HepG2 (cell line): ENCODE data around the gene TTC8. TPM values are rescaled to one million over a fixed set of nuclear protein-coding genes. Genes with fewer than 3 reads are reported as not detected.

Experiments used
- ATAC-seq: fragments of 200-7000 bp; cut with Tn5 transposase; 3 replicates; pipeline ENCODE4 v1.9.1; 2020; ENCODE audit warnings: mild to moderate bottlenecking, moderate library complexity
- BruUV-seq: library from RNA; stranded (reverse); fragments of 400-500 nt; replicated peaks from 2 replicates; lab custom pipeline; 2021; lab: Mats Ljungman, UMichigan
- CTCF ChIA-PET: fragments of 300-600 bp; formaldehyde crosslinking; extraction: SDS; loops from one replicate; lab custom pipeline; 2021; ENCODE audit warnings: low total read pairs, inconsistent platforms, low intra/inter-chr PET ratio; lab: Yijun Ruan, JAX
- POLR2A ChIA-PET: fragments of 350-600 bp; sonication (Branson Sonifier 250); formaldehyde crosslinking; loops from one replicate; lab custom pipeline; 2020; ENCODE audit warnings: antibody characterized with exemption, inconsistent platforms; lab: Yijun Ruan, JAX
- DNase-seq: peaks from one replicate; pipeline ENCODE4 v3.0.0-alpha.2; 2015; ENCODE audit warnings: low spot score
- FAIRE-seq: peaks from 3 replicates; lab custom pipeline; 2011; peaks lifted over from hg19 to GRCh38; lab: Jason Lieb, UNC
- H2AFZ ChIP-seq: one replicate; pipeline ENCODE4 v1.6.1; 2011; ENCODE audit warnings: low read length, inconsistent platforms
- H3K27ac ChIP-seq: fragments of 300-600 bp; 3 replicates; pipeline ENCODE4 v1.8.0; 2011; ENCODE audit warnings: mixed run types, mild to moderate bottlenecking, mixed read lengths, low read length, inconsistent platforms; ENCODE audit not compliant: insufficient read depth; ENCODE audit errors: extremely low read length
- H3K27me3 ChIP-seq, 2 experiments: fragments of 200-600 bp in 1 of 2; 2 replicates in 1 of 2; 3 replicates in 1 of 2; pipeline versions ENCODE4 v1.6.0 to v1.8.0; 2011; ENCODE audit warnings: low read length in 2 of 2, mild to moderate bottlenecking in 2 of 2, moderate library complexity in 2 of 2, inconsistent platforms in 1 of 2; ENCODE audit not compliant: insufficient read depth in 2 of 2, control insufficient read depth in 1 of 2
- H3K36me3 ChIP-seq, 2 experiments: fragments of 200-600 bp in 1 of 2; replicated peaks in 1 of 2; 2 replicates in 1 of 2; 3 replicates in 1 of 2; pipeline versions ENCODE4 v1.5.1 to v1.8.0; 2011; ENCODE audit warnings: low read length in 2 of 2, inconsistent platforms in 1 of 2; ENCODE audit not compliant: insufficient read depth in 2 of 2, control insufficient read depth in 1 of 2
- H3K4me1 ChIP-seq: 2 replicates; pipeline ENCODE4 v1.5.1; 2012; ENCODE audit warnings: low read length, inconsistent platforms; ENCODE audit not compliant: insufficient read depth
- H3K4me2 ChIP-seq: 2 replicates; pipeline ENCODE4 v1.6.0; 2011; ENCODE audit warnings: low read depth, low read length, inconsistent platforms
- H3K4me3 ChIP-seq, 3 experiments: fragments of 200-600 bp in 1 of 3; sonication (generic), shearing (Covaris generic) in 1 of 3; replicated peaks in 1 of 3; 2 replicates each; pipeline ENCODE4 v1.5.1; 2011 to 2016; ENCODE audit warnings: low read length in 3 of 3, inconsistent platforms in 2 of 3, low read depth in 2 of 3, mild to moderate bottlenecking in 2 of 3, control low read depth in 1 of 3, mixed read lengths in 1 of 3; ENCODE audit not compliant: insufficient read depth in 1 of 3
- H3K79me2 ChIP-seq: one replicate; pipeline ENCODE4 v1.6.1; 2011; ENCODE audit warnings: low read length, inconsistent platforms; ENCODE audit not compliant: insufficient read depth
- H3K9ac ChIP-seq: 2 replicates; pipeline ENCODE4 v1.6.0; 2011; ENCODE audit warnings: mild to moderate bottlenecking, low read depth, low read length, inconsistent platforms; ENCODE audit not compliant: insufficient read depth
- H3K9me3 ChIP-seq: 2 replicates; pipeline ENCODE4 v1.5.1; 2012; ENCODE audit warnings: mild to moderate bottlenecking, low read length
- H4K20me1 ChIP-seq: 2 replicates; pipeline ENCODE4 v1.6.0; 2011; ENCODE audit warnings: inconsistent platforms, mild to moderate bottlenecking, low read length, moderate library complexity; ENCODE audit not compliant: insufficient read depth
- ATF7-NPFF ChIP-seq: sonication (generic); formaldehyde crosslinking; IDR thresholded peaks from 2 replicates; pipeline ENCODE4 v1.8.1; 2023; ENCODE audit warnings: mild to moderate bottlenecking, low read depth, missing genetic modification reagents, moderate library complexity
- CCAR2 ChIP-seq: fragments of 200-400 bp; formaldehyde crosslinking; optimal IDR thresholded peaks from 2 replicates; pipeline ENCODE3; 2018; ENCODE audit warnings: low read depth, mild to moderate bottlenecking, low read length, moderate library complexity
- HOXA7 ChIP-seq: sonication (generic); formaldehyde crosslinking; IDR thresholded peaks from 2 replicates; pipeline ENCODE4 v1.8.1; 2022; ENCODE audit warnings: mild to moderate bottlenecking, missing genetic modification reagents, moderate library complexity
- KLF6 ChIP-seq: IDR thresholded peaks from 2 replicates; pipeline ENCODE4 v1.8.0; 2016; ENCODE audit warnings: missing biosample characterization, missing genetic modification reagents
- LRRFIP1 ChIP-seq: sonication (generic); formaldehyde crosslinking; conservative IDR thresholded peaks from 2 replicates; pipeline ENCODE4 v1.4.0; 2020; ENCODE audit warnings: missing genetic modification reagents
- MIER2 ChIP-seq: IDR thresholded peaks from 2 replicates; pipeline ENCODE4 v1.6.1; 2016; ENCODE audit warnings: missing biosample characterization, missing genetic modification reagents
- NKX3-1 ChIP-seq: sonication (generic); formaldehyde crosslinking; IDR thresholded peaks from 2 replicates; pipeline ENCODE4 v1.5.0; 2020; ENCODE audit warnings: missing genetic modification reagents
- SNAPC5 ChIP-seq: sonication (generic); formaldehyde crosslinking; IDR thresholded peaks from 2 replicates; pipeline ENCODE4 v1.8.1; 2023; ENCODE audit warnings: mild to moderate bottlenecking, missing genetic modification reagents, borderline replicate concordance
- SNRNP70 ChIP-seq: fragments of 200-400 bp; formaldehyde crosslinking; IDR thresholded peaks from 2 replicates; pipeline ENCODE4 v1.6.1; 2017; ENCODE audit warnings: mild to moderate bottlenecking, low read depth, low read length, moderate library complexity
- ZFP41 ChIP-seq: sonication (generic); formaldehyde crosslinking; IDR thresholded peaks from 2 replicates; pipeline ENCODE4 v1.4.0; 2020; ENCODE audit warnings: mild to moderate bottlenecking, missing genetic modification reagents, borderline replicate concordance
- ZNF251 ChIP-seq: sonication (generic); formaldehyde crosslinking; IDR thresholded peaks from 2 replicates; pipeline ENCODE4 v1.9.0; 2021; ENCODE audit warnings: mild to moderate bottlenecking, missing genetic modification reagents
- ZNF644 ChIP-seq: IDR thresholded peaks from 2 replicates; pipeline ENCODE4 v1.6.1; 2016; ENCODE audit warnings: low read depth
- ZNF777 ChIP-seq: sonication (generic); formaldehyde crosslinking; IDR thresholded peaks from 2 replicates; pipeline ENCODE4 v1.4.0; 2020; ENCODE audit warnings: missing genetic modification reagents
- ZSCAN21 ChIP-seq: sonication (generic); formaldehyde crosslinking; IDR thresholded peaks from 2 replicates; pipeline ENCODE4 v1.8.0; 2022; ENCODE audit warnings: mild to moderate bottlenecking, missing genetic modification reagents, moderate library complexity, borderline replicate concordance
- ZSCAN31 ChIP-seq: sonication (generic); formaldehyde crosslinking; IDR thresholded peaks from 2 replicates; pipeline ENCODE4 v1.5.0; 2020; ENCODE audit warnings: low read depth, mild to moderate bottlenecking, missing genetic modification reagents
- WGBS: methylation state at CpG from one replicate; pipeline ENCODE4 v1.1.6; 2017; ENCODE audit warnings: low lambda C conversion rate; 5-methylcytosine and 5-hydroxymethylcytosine counted together
- in situ Hi-C: cut with HindIII; loops from 2 replicates; pipeline ENCODE4 v1.10.0; 2017; ENCODE audit warnings: low pct_unique_long_range_greater_than_20kb; ENCODE audit not compliant: extremely low pct_ligation_motif_present
- intact Hi-C: fragments of 100-400 bp; cut with micrococcal nuclease; formaldehyde crosslinking; loops from one replicate; pipeline ENCODE4 v1.10.0; 2022; ENCODE audit not compliant: unreplicated experiment
- polyA plus RNA-seq, 8 experiments: library from polyadenylated mRNA; depleted of rRNA in 3 of 8; stranded (reverse) in 7 of 8; unstranded in 1 of 8; fragments of >200 nt; fragmentation: Illumina TruSeq in 4 of 8; extraction: Trizol in 4 of 8; gene quantifications; 2 replicates each; pipeline versions ENCODE4 v1.2.1 to v1.2.3, GENCODE V29; 2011 to 2016; ENCODE audit warnings: low read depth in 4 of 8, missing spikeins in 1 of 8, mixed read lengths in 1 of 8; ENCODE audit not compliant: insufficient read depth in 1 of 8
- total RNA-seq, 5 experiments: library from RNA; depleted of rRNA; stranded (reverse); fragments of >200 nt; fragmentation: Illumina TruSeq; extraction: Trizol; gene quantifications; 2 replicates each; pipeline ENCODE4 v1.2.3, GENCODE V29; 2016; ENCODE audit warnings: low read depth in 1 of 5
- TF ChIP-seq, protein P1 (sequence below): sonication (generic); formaldehyde crosslinking; IDR thresholded peaks from 2 replicates; pipeline ENCODE4 v1.4.0; 2020; ENCODE audit warnings: missing genetic modification reagents

The TTC8 gene
- total and polyA plus RNA-seq, 2 of the 13 experiments (the other 11 are each of a cell fraction or from before 2014, with no cell fraction given): 13.8 to 15.2 TPM

DNA sequence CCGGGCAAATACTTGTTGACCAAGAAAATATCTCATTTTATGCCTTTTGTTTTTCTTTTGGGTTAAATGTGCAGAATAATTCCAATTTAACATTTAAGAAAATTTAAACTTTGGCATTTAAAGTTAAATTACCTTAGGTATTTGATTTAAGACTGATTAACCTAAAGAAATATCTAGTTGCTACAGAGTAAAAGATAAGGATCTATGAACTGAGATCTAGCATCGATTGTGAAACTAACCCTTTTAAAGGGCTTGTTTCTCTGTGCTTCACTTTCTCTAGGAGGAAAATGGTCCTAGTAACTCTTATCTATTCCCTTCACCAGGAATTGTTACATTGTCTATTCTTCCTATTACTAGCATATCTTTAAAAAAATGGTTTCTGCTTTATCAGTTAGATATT, 2.6 kb upstream of the TTC8 start:
- FAIRE-seq: no peak
- no peak overlapping the region for H3K9ac ChIP-seq
- WGBS: 0% methylated on average over 2 of the region's 2 CpGs
- no peaks in the 10 kb centered on the region for H3K9me3 ChIP-seq
- intact Hi-C loops (loop anchor here (10.0 kb wide), 1 partner anchor 1947 kb away; no protein-coding TSS in a partner anchor), in situ Hi-C loops (no loop called here)
- H3K27ac ChIP-seq: no peak overlapping the region
- peaks cover 0 to 6% of the 10 kb centered on the region in 2 experiments; a peak in 2 of 5 replicates for H3K27me3 ChIP-seq
- peaks cover 8% of the 10 kb centered on the region for H3K79me2 ChIP-seq
- POLR2A ChIA-PET: no interaction called here
- no peak for DNase-seq
- H3K36me3 ChIP-seq: no peaks in the 10 kb centered on the region
- TF ChIP-seq KLF6 (CRISPR knock-in tag): no peak
- no peak for TF ChIP-seq LRRFIP1 (CRISPR knock-in tag)
- TF ChIP-seq CCAR2: no peak
- no peak for TF ChIP-seq SNRNP70
- TF ChIP-seq, protein P1, sequence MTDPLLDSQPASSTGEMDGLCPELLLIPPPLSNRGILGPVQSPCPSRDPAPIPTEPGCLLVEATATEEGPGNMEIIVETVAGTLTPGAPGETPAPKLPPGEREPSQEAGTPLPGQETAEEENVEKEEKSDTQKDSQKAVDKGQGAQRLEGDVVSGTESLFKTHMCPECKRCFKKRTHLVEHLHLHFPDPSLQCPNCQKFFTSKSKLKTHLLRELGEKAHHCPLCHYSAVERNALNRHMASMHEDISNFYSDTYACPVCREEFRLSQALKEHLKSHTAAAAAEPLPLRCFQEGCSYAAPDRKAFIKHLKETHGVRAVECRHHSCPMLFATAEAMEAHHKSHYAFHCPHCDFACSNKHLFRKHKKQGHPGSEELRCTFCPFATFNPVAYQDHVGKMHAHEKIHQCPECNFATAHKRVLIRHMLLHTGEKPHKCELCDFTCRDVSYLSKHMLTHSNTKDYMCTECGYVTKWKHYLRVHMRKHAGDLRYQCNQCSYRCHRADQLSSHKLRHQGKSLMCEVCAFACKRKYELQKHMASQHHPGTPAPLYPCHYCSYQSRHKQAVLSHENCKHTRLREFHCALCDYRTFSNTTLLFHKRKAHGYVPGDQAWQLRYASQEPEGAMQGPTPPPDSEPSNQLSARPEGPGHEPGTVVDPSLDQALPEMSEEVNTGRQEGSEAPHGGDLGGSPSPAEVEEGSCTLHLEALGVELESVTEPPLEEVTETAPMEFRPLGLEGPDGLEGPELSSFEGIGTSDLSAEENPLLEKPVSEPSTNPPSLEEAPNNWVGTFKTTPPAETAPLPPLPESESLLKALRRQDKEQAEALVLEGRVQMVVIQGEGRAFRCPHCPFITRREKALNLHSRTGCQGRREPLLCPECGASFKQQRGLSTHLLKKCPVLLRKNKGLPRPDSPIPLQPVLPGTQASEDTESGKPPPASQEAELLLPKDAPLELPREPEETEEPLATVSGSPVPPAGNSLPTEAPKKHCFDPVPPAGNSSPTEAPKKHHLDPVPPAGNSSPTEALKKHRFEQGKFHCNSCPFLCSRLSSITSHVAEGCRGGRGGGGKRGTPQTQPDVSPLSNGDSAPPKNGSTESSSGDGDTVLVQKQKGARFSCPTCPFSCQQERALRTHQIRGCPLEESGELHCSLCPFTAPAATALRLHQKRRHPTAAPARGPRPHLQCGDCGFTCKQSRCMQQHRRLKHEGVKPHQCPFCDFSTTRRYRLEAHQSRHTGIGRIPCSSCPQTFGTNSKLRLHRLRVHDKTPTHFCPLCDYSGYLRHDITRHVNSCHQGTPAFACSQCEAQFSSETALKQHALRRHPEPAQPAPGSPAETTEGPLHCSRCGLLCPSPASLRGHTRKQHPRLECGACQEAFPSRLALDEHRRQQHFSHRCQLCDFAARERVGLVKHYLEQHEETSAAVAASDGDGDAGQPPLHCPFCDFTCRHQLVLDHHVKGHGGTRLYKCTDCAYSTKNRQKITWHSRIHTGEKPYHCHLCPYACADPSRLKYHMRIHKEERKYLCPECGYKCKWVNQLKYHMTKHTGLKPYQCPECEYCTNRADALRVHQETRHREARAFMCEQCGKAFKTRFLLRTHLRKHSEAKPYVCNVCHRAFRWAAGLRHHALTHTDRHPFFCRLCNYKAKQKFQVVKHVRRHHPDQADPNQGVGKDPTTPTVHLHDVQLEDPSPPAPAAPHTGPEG (CRISPR knock-in tag): no peak
- TF ChIP-seq ZSCAN21: no peak
- no peak for TF ChIP-seq ZNF251
- TF ChIP-seq NKX3-1: no peak
- no peak for TF ChIP-seq ZNF644 (CRISPR knock-in tag)
- TF ChIP-seq ATF7-NPFF (CRISPR knock-in tag): no peak
- TF ChIP-seq ZSCAN31 (CRISPR knock-in tag): no peak
- TF ChIP-seq MIER2 (CRISPR knock-in tag): no peak
- TF ChIP-seq HOXA7 (CRISPR knock-in tag): no peak
- TF ChIP-seq ZNF777 (CRISPR knock-in tag): no peak
- TF ChIP-seq ZFP41 (CRISPR knock-in tag): no peak
- no peak for TF ChIP-seq SNAPC5
- H3K4me1 ChIP-seq: peaks cover 14% of the 10 kb centered on the region
- no peaks in the 10 kb centered on the region for H4K20me1 ChIP-seq
- 0 out of 2 replicates have a peak overlapping the region, but pooled peaks have one; percentile 8 for H3K4me2 ChIP-seq
- ATAC-seq: no peak
- no TSS peak for BruUV-seq
- H2AFZ ChIP-seq: no peak overlapping the region
- CTCF ChIA-PET: no interaction called here
- H3K4me3 ChIP-seq: no peak overlapping the region
